ENCODE data around the gene OPA1.

- TF ChIP-seq CTCF (IDR thresholded peaks at IDR 0.05) (no peak), EP300 (IDR thresholded peaks at IDR 0.05) (no peak)
Measured at GRCh38 chr3:193589616-193590015, 3.4 kb upstream of the OPA1 start.
